PC-9 (cell line): ENCODE data around the gene GAN. TPM values are rescaled to one million over a fixed set of nuclear protein-coding genes. Genes with fewer than 3 reads are reported as not detected.

ENCODE experiments used
- BruUV-seq: library from RNA; stranded (reverse); fragments of 400-500 nt; replicated peaks from 2 replicates; lab custom pipeline; 2021; lab: Mats Ljungman, UMichigan
- CTCF ChIA-PET: fragments of 300-600 bp; sonication (Branson Sonifier 250); formaldehyde crosslinking; loops from one replicate; lab custom pipeline; 2022; ENCODE audit warnings: antibody characterized with exemption; lab: Charles Lee
- POLR2A ChIA-PET: fragments of 300-600 bp; sonication (Branson Sonifier 250); formaldehyde crosslinking; loops from one replicate; lab custom pipeline; 2022; ENCODE audit warnings: antibody characterized with exemption; ENCODE audit not compliant: unreplicated experiment; lab: Charles Lee
- DNase-seq, 2 experiments: peaks; one replicate each; pipeline versions ENCODE4 v3.0.0 to v3.0.0-alpha.2; 2015 to 2022; ENCODE audit warnings: mixed read lengths in 1 of 2
- H2AFZ ChIP-seq: fragments of 200-600 bp; sonication (generic); 2 replicates; pipeline ENCODE4 v1.8.1; 2017; ENCODE audit warnings: antibody characterized with exemption
- H3F3A ChIP-seq: fragments of 200-600 bp; sonication (generic); 2 replicates; pipeline ENCODE4 v1.8.1; 2017; ENCODE audit warnings: antibody characterized with exemption, mild to moderate bottlenecking, low read depth; ENCODE audit not compliant: insufficient read depth
- H3K27ac ChIP-seq: fragments of 200-600 bp; sonication (generic); 2 replicates; pipeline ENCODE4 v1.6.1; 2016; ENCODE audit warnings: mixed run types
- H3K27me3 ChIP-seq: fragments of 200-600 bp; sonication (generic); 2 replicates; pipeline ENCODE4 v1.6.1; 2016; ENCODE audit warnings: low read depth, mixed run types; ENCODE audit not compliant: insufficient read depth
- H3K36me3 ChIP-seq: fragments of 200-600 bp; sonication (generic); 2 replicates; pipeline ENCODE4 v1.6.1; 2016; ENCODE audit warnings: low read depth, mixed run types
- H3K4me1 ChIP-seq: fragments of 200-600 bp; sonication (generic); replicated peaks from 2 replicates; pipeline ENCODE4 v1.6.1; 2016; ENCODE audit warnings: mixed run types; ENCODE audit not compliant: insufficient read depth
- H3K4me2 ChIP-seq: fragments of 200-600 bp; sonication (generic); 2 replicates; pipeline ENCODE4 v1.6.1; 2017; ENCODE audit warnings: mixed run types
- H3K4me3 ChIP-seq: fragments of 200-600 bp; sonication (generic); 2 replicates; pipeline ENCODE4 v1.6.1; 2016; ENCODE audit warnings: mixed run types
- H3K79me2 ChIP-seq: fragments of 200-600 bp; sonication (generic); 2 replicates; pipeline ENCODE4 v1.6.1; 2017; ENCODE audit warnings: low read depth, mixed run types
- H3K9me2 ChIP-seq: fragments of 200-600 bp; sonication (generic); 2 replicates; pipeline ENCODE4 v1.8.1; 2017; ENCODE audit warnings: mild to moderate bottlenecking; ENCODE audit not compliant: insufficient read depth
- H3K9me3 ChIP-seq: fragments of 200-600 bp; sonication (generic); 2 replicates; pipeline ENCODE4 v1.8.1; 2016; ENCODE audit warnings: low read depth; ENCODE audit not compliant: insufficient read depth
- H4K20me1 ChIP-seq: fragments of 200-600 bp; sonication (generic); 2 replicates; pipeline ENCODE4 v1.8.1; 2017; ENCODE audit not compliant: insufficient read depth
- CTCF ChIP-seq: fragments of 200-600 bp; sonication (generic); conservative IDR thresholded peaks from 2 replicates; pipeline ENCODE4 v1.6.1; 2017; ENCODE audit warnings: mixed run types, antibody characterized with exemption, mild to moderate bottlenecking, moderate library complexity
- EZH2 ChIP-seq: fragments of 200-600 bp; sonication (generic); IDR thresholded peaks from 2 replicates; pipeline ENCODE4 v1.8.0; 2017; ENCODE audit warnings: antibody characterized with exemption, low read depth
- intact Hi-C: fragments of 100-400 bp; cut with micrococcal nuclease; formaldehyde crosslinking; loops from one replicate; pipeline ENCODE4 v1.10.0; 2022; ENCODE audit not compliant: unreplicated experiment
- total RNA-seq: library from RNA; stranded (reverse); gene quantifications from 2 replicates; pipeline ENCODE4 v1.2.3, GENCODE V29; 2021

The GAN gene
- total RNA-seq, 1 experiment from 2014 or later: 11.9 TPM

- Histone ChIP-seq H3F3A (peaks cover 9% of the 10 kb centered on the region; the same call in 1 of the 2 replicates), H3K9me2 (no peaks in the 10 kb centered on the region), H4K20me1 (no peaks in the 10 kb centered on the region), H3K9me3 (no peaks in the 10 kb centered on the region), H3K27me3 (no peaks in the 10 kb centered on the region), H3K36me3 (no peaks in the 10 kb centered on the region), H3K27ac (peak overlapping the region; percentile 43), H3K4me1 (peaks cover 8% of the 10 kb centered on the region), H3K79me2 (no peaks in the 10 kb centered on the region), H3K4me3 (no peak overlapping the region), H2AFZ (no peak overlapping the region), H3K4me2 (0 out of 2 replicates have a peak overlapping the region, but pooled peaks have one; percentile 6)
- intact Hi-C loops: no loop called here
- POLR2A ChIA-PET: interaction anchor here (0.6 kb wide), 1 partner anchor 20 kb away, joined by 5 read pairs; no protein-coding TSS in a partner anchor
- BruUV-seq: no TSS peak
- peak in 1 of 2 experiments; percentile 62 for DNase-seq
- CTCF ChIA-PET: interaction anchor here (0.6 kb wide), 1 partner anchor 34 kb away, joined by 3 read pairs; no protein-coding TSS in a partner anchor
- TF ChIP-seq EZH2: no peak
- TF ChIP-seq CTCF: no peak
Observed at GRCh38 chr16:81293909-81294802, 20.6 kb upstream of the GAN start.

GRCh38 chr16:81296631-81297030 lies 18.1 kb upstream of the GAN start:
- Histone ChIP-seq H3K4me2 (no peak overlapping the region), H3K36me3 (no peaks in the 10 kb centered on the region), H2AFZ (no peak overlapping the region), H3K27me3 (no peaks in the 10 kb centered on the region), H3K27ac (no peak overlapping the region), H3K9me2 (no peaks in the 10 kb centered on the region), H3K4me1 (peaks cover 8% of the 10 kb centered on the region), H3K79me2 (no peaks in the 10 kb centered on the region), H3K9me3 (no peaks in the 10 kb centered on the region), H4K20me1 (no peaks in the 10 kb centered on the region), H3F3A (peaks cover 9% of the 10 kb centered on the region; the same call in 1 of the 2 replicates), H3K4me3 (no peak overlapping the region)
- no TSS peak for BruUV-seq
- CTCF ChIA-PET: no interaction called here
- intact Hi-C loops: no loop called here
- no peak for TF ChIP-seq EZH2
- POLR2A ChIA-PET: no interaction called here
- no peak for DNase-seq

GRCh38 chr16:81307770-81308169 lies 7.0 kb upstream of the GAN start:
- H3K4me3 ChIP-seq: no peak overlapping the region
- no TSS peak for BruUV-seq
- no peak overlapping the region for H3K27ac ChIP-seq
- 0 out of 2 replicates have a peak, but pooled peaks cover 3% of the 10 kb centered on the region for H4K20me1 ChIP-seq
- H3K4me1 ChIP-seq: no peaks in the 10 kb centered on the region
- DNase-seq: no peak
- H3K9me3 ChIP-seq: no peaks in the 10 kb centered on the region
- TF ChIP-seq EZH2: no peak
- TF ChIP-seq CTCF: no peak
- ChIA-PET POLR2A (no interaction called here), CTCF (no interaction called here)
- no peak overlapping the region for H2AFZ ChIP-seq
- no peaks in the 10 kb centered on the region for H3K36me3 ChIP-seq
- intact Hi-C loops: no loop called here
- no peaks in the 10 kb centered on the region for H3K27me3 ChIP-seq
- H3K79me2 ChIP-seq: peaks cover 8% of the 10 kb centered on the region; the same call in 1 of the 2 replicates
- H3F3A ChIP-seq: no peaks in the 10 kb centered on the region; the same call in 1 of the 2 replicates
- no peak overlapping the region for H3K4me2 ChIP-seq
- H3K9me2 ChIP-seq: no peaks in the 10 kb centered on the region
